Raji (cell line): ENCODE results near the gene KIRREL3.

Experiments
- POLR2A ChIP-seq: IDR thresholded peaks from 2 replicates; pipeline ENCODE4 v1.6.1; 2011; ENCODE audit warnings: low read depth, low read length, control low read depth; ENCODE audit not compliant: insufficient read depth

KIRREL3 gene

GRCh38 chr11:127003260-127003981 lies 2.9 kb upstream of the KIRREL3 start:
- TF ChIP-seq POLR2A, result no peak

- TF ChIP-seq POLR2A, result no peak
These were observed 2.2 kb upstream of the KIRREL3 start for GRCh38 chr11:127002669-127003259.

- TF ChIP-seq POLR2A, result no peak
These were observed 411 bp upstream of the KIRREL3 start for GRCh38 chr11:127000981-127001380.

- no peak for TF ChIP-seq POLR2A
These were observed 1.2 kb downstream of the KIRREL3 start for GRCh38 chr11:126999366-126999765.

GRCh38 chr11:126997641-126998040 lies 2.9 kb downstream of the KIRREL3 start:
- no peak for TF ChIP-seq POLR2A

- no peak for TF ChIP-seq POLR2A
These were observed 3.4 kb downstream of the KIRREL3 start for GRCh38 chr11:126997196-126997595.

- TF ChIP-seq POLR2A, result no peak
These were observed 4.3 kb downstream of the KIRREL3 start for GRCh38 chr11:126996036-126996804.

- no peak for TF ChIP-seq POLR2A
These were observed 7.0 kb downstream of the KIRREL3 start for GRCh38 chr11:126993599-126993998.

GRCh38 chr11:126992804-126993111 lies 7.8 kb downstream of the KIRREL3 start:
- TF ChIP-seq POLR2A, result no peak

- TF ChIP-seq POLR2A, result no peak
These were observed 8.3 kb downstream of the KIRREL3 start for GRCh38 chr11:126992065-126992803.

- TF ChIP-seq POLR2A, result no peak
These were observed 9.0 kb downstream of the KIRREL3 start for GRCh38 chr11:126991596-126991995.

GRCh38 chr11:126990716-126991480 lies 9.7 kb downstream of the KIRREL3 start:
- TF ChIP-seq POLR2A, result no peak

GRCh38 chr11:126989942-126990715 lies 10.4 kb downstream of the KIRREL3 start:
- TF ChIP-seq POLR2A, result no peak

- TF ChIP-seq POLR2A, result no peak
These were observed 11.9 kb downstream of the KIRREL3 start for GRCh38 chr11:126988655-126989054.

- TF ChIP-seq POLR2A, result no peak
These were observed 18.9 kb downstream of the KIRREL3 start for GRCh38 chr11:126981635-126982034.

GRCh38 chr11:126978911-126979310 lies 21.7 kb downstream of the KIRREL3 start:
- no peak for TF ChIP-seq POLR2A
